Esophagus muscularis mucosa (tissue), 3 donors: Measurements from ENCODE around the gene EGR1.

Experiments used
- CTCF ChIP-seq, 3 experiments: fragments of 200-600 bp in 2 of 3; fragments of 450-650 bp in 1 of 3; sonication (generic) in 2 of 3; IDR thresholded peaks; one replicate each; pipeline ENCODE4 v1.5.1; 2017 to 2019; ENCODE audit warnings: antibody characterized with exemption in 3 of 3, mild to moderate bottlenecking in 2 of 3, moderate library complexity in 1 of 3
- POLR2AphosphoS5 ChIP-seq, 2 donors: sonication (generic); formaldehyde crosslinking; IDR thresholded peaks; one replicate each; pipeline ENCODE4 v1.6.1; 2017; ENCODE audit warnings: antibody characterized with exemption in 2 of 2

GRCh38 chr5:138460032-138460693, 5.1 kb upstream of the EGR1 start:
- TF ChIP-seq CTCF (IDR thresholded peaks at IDR 0.05) (no peak), POLR2AphosphoS5 (IDR thresholded peaks at IDR 0.05) (no peak)
